ENCODE measurements around the gene PDE11A.
"Not testable (repeated sequence)": the region's sequence is repeated elsewhere in the genome, so short reads cannot be mapped to it uniquely, and the experiment has no call there.

PDE11A gene

DNA sequence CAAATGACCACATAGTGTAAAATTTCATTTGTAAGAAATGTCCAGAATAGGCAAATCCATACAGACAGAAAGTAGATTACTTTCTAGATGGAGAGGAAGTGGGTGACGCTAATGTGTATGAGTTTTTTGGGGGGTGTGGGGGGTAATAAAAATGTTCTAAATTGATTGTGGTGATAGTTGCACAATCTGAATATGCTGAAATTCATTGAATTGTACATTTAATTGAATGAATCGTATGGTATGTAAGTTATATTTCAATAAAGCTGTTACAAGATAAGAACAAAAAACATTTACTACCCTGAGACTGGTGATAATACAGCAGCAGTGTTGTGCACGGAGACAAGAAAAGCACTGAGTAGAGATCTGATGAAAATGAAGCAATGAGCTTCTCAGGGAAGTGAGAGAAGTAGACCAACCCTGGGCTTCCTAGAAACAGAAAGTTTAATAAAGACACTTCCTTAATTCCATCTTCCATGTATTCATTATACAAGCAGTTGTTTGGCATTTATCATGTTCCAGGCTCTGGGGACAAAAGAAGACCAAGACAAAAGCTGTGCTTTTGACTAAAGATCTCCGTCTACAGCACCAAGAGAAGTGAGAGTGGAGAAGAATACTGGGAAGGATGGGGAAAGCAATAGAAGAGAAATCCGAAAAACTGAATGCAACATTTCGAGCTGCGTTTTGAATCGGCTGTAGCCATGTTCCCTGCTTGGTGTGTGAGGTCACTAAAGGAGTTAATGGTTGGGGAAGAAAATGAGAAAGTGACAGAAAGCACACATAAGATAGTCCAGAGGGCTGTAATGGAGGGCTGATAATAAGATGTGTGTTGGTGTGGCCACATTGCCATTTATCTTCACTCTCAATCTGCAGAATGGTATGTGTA is 1.8 kb upstream of the PDE11A start:
- DNase-seq = no peak

GRCh38 chr2:178072000-178072382 is 586 bp downstream of the PDE11A start:
- DNase-seq = no peak

- DNase-seq = no peak
Observed at GRCh38 chr2:178070824-178071223, 1.8 kb downstream of the PDE11A start.

DNA sequence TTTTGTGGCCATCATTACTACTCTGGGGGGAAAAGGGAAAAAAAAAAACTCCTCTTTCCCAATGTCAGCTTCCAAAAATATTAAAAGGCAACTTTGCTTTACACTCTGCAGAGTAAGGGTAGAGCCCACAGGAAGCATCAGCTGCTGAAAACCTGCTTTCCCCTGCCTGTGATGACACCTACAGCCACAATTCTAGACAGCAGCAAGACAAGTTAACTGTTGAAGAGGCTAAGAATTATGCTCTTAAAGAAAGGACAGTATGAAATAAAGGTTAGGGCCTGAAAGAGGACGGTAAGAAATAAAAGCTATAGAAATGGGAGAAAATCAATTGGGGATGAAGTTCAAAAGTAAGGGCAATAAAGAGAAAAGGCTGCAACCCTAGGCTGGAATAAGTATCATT is 3.0 kb downstream of the PDE11A start:
- DNase-seq = no peak

- no peak for DNase-seq
Observed at GRCh38 chr2:178068823-178069454, 3.6 kb downstream of the PDE11A start.

GRCh38 chr2:178066890-178067669 is 5.5 kb downstream of the PDE11A start:
- DNase-seq = no peak

DNA sequence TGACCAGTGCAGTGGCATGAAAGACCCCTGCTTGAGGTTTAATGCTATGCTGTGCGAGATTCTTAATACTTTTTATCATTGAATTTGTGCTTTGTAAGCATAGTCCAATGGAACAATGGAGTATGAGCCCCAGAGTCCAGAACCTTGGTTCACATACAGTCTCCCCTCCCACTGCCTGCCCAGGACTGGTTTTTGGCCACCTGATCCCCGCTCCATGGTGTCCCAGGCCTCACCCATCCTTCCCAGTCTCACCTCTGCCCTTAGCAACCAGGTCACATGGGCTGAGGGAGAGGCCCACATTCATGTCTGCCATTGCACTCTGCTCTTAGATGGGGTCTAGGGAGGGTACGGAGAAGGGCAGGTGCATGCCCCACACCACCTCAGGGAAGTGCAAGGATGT is 6.3 kb downstream of the PDE11A start:
- no peak for DNase-seq

DNA sequence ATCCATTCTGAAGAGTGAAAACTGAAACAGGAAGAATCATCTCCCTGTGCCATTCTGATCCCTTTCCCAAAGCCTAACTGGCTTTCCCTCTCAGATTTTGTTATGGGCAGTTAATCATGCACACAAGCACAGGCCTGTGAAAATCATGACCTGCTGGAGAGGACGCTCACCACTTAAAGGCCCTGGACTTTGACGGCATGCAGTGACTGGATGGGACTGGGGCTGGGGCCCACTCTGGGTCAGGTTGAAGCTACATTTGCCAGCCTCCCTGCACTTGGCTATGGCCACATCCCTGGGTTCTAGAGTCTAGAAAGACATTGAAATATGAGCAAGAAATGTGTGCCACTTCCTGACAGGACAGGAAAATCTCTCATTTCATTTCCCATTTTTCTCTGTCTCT is 12.9 kb downstream of the PDE11A start:
- no peak for DNase-seq

DNA sequence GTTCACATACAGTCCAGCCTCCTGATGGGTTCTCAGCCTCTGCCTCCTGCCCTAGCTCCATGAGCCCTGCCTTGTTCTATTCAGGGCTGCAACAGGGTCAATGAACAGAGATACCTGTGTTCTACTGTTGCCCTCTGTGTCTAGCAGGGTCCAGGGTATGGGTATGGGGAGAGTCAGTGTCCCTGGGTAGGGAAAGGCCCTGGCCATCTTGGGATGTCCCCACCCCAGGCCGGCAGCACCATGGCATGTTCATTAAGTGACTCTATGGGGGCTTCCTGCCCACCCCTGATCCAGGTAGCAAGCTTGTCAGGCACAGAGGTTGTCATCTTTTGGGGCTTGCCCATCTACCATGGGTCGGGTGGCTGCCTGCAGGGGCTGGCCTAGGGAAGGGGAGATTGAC is 13.5 kb downstream of the PDE11A start:
- no peak for DNase-seq

DNA sequence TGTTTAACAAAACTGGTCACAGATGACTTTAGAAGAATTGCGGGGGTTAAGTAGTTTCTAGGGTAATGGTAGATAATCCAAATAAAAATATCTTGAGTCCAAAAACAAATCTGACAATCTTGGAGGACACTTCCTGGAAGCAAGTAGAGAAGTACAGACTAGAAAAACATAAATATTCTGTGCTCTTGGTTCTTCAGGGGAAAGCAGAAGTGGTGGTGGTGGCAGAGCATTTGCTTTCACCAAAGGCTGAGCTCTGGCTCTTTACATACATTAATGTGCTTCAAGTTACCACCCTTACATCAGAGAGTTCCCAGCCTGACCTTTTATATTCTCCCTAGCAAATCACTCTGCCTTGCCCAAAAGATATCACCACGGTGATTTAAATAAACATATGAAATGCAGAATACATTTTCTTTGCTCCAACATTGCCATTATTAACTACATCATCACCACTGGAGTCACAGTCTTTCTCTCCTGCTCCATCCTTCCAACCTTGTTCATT is 15.3 kb downstream of the PDE11A start:
- no peak for DNase-seq

GRCh38 chr2:178056345-178056744 is 16.2 kb downstream of the PDE11A start:
- DNase-seq = no peak

DNA sequence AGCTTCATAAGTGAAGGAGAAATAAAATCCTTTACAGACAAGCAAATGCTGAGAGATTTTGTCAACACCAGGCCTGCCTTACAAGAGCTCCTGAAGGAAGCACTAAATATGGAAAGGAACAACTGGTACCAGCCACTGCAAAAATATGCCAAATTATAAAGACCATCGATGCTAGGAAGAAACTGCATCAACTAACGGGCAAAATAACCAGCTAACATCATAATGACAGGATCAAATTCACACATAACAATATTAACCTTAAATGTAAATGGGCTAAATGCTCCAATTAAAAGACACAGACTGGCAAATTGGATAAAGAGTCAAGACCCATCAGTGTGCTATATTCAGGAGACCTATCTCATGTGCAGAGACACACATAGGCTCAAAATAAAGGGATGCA is 21.3 kb downstream of the PDE11A start:
- DNase-seq = not testable (repeated sequence)

DNA sequence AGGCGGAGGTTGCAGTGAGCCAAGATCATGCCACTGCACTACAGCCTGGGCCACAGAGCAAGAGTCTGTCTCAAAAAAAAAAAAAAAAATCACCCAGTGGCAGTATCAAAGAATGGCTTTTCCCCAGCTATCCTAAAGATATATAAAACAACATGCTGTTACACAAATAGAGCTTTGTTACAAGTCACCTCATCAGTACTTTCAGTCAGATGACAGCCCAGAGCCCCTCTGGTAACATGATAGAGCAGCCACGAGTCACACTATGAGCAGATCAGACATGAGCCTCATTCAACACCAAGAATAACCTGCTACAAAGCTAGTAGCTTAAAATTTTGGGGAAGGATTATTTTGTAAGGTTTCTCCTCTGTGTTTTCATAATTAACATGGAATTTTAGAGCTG is 25.2 kb downstream of the PDE11A start:
- no peak for DNase-seq

DNA sequence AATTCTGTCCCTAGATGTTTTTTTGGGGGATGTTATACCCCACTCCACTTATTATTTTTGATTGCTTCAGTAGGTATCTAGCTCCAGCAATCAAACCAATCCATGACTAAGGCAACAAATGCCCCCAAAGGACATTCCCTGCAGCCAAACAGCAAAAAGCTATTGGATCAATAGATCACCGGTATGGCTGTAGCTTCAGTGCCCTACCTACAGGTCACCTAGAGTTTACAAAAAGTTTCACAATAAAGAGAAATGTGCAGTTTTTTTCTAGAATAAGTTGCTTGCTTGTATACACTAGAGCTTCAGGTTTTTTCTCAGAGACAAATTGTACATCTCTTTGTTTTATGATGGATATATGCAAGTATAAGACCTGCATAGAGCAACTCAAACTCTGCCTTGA is 27.7 kb downstream of the PDE11A start:
- DNase-seq = no peak

- no peak for DNase-seq
Observed at GRCh38 chr2:178043266-178043665, 29.3 kb downstream of the PDE11A start.

DNA sequence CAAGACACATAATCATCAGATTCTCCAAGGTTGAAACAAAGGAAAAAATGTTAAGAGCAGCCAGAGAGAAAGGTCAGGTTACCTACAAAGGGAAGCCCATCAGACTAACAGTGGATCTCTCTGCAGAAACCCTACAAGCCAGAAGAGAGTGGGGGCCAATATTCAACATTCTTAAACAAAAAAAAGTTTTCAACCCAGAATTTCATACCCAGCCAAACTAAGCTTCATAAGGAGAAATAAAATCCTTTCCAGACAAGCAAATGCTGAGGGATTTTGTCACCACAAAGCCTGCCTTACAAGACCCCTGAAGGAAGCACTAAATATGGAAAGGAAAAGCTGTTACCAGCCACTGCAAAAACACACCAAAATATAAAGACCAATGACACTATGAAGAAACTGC is 39.0 kb downstream of the PDE11A start:
- DNase-seq = not testable (repeated sequence)

- DNase-seq = no peak
Observed at GRCh38 chr2:178029342-178029741, 43.2 kb downstream of the PDE11A start.

DNA sequence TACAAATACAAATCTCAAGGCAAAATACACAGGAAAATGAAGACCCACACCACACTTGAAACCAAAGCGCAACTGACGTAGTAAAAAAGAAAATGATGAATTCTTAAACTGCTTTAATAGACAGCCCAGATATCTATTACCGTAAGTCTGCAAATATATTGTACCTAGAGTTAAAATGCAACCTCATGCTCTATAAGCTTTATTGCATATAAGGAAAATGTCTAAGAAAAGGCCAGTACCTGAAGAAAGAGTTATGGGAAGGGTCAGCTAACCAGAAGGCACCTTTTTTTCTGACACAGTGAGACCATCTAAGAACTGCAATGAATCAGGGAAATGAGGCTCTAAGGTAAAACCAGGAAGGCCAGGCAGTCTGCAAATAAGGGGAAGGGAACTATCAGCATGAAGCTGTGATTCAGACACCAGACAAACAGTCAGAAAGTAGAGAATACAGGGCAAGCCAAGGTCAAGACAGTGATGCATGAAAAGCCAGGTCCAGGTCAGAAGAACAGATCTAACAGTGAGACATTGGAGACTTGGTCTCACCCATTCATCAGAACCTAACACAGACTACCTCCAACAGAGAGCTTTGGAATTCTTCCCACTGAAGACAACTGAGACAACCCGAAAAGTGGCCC is 46.9 kb downstream of the PDE11A start:
- no peak for DNase-seq

DNA sequence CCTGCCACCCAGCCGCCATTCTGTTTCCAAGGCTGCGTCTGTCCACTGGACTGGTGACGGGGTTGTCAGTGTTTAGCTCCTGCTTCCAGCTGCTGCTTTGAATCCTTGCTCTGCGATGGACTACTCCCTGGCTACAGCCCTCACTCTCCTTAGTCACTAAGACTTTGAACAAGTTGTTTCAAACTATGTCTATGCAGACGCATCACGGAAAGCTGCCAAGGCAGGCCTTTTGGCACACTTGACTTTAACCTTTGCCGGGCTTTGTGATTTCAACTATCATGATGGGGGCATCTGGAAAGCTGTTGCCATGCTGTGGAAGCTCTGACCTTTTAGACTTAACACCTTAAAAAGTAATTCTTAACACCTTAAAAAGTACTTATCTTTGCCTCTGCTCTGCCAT is 54.4 kb downstream of the PDE11A start:
- no peak for DNase-seq

GRCh38 chr2:178016612-178017011 is 56.0 kb downstream of the PDE11A start:
- DNase-seq = no peak

DNA sequence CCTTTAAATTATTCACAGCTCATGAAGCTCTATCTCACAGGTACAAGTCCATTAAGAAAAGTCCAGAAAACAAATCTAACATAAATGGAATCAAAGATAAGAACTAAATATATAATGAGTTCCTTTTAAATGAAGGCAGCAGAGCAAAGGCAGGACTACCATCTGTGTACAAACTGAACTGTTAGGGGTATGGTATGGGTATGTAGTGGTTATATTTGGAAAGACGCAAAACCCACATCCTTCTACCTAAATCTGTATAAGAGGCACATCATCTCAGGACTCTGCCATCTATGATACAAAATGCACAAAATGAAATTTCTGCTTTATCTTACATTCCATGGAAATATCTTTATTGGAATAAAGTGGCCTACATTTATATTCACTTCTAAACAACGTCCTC is 59.9 kb downstream of the PDE11A start:
- DNase-seq = no peak

- DNase-seq = no peak
Observed at GRCh38 chr2:178009813-178010212, 62.8 kb downstream of the PDE11A start.
